K562 treated with DMSO at 1 percent for 12 hours (cell line): ENCODE results near the gene C19orf44. TPM values are rescaled to one million over a fixed set of nuclear protein-coding genes. Genes with fewer than 3 reads are reported as not detected.

Experiments
- total RNA-seq: library from RNA; unstranded; fragments of 300-600 nt; gene quantifications from 2 replicates; pipeline ENCODE4 v1.2.3, GENCODE V29; 2022; ENCODE audit not compliant: insufficient read depth

C19orf44 gene
- total RNA-seq = 1.4 and 2.9 TPM in 2 replicates

DNA sequence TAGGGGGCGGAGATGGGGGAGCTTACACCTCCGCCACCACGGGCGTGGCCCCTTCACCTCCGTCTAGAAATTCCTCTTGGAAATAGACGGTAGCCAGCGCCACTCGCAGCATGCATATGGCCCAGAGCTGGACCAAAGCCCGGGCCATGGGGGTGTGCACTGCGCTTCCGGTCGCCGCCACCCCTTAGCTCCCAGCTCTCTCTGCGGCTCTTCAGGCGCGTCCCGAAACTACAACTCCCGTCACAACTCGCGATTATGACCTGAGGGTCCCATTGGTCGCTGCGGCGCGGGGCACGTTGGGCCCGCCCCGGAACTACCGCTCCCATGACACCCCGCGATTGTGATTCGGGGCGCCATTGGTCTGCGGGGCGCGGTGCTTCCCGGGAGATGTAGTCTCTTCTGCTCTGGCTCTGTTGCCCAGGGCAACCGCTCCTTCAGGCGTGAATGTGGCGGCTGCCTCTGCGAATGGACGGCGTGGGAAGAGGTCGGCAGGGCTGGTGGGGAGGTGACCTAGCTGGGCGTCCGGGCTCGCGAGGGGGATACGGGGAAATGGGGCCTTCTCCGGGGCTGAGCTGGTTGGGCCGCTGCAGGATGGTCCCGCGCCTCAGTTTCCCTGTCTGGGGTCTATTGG is at the start of gene C19orf44, which contains the start of gene CALR3:
TSS of gene C19orf44 (plus strand) at position 413 of the 631 bp plus-strand sequence. CDS start 4,399 bp downstream, outside the sequence.
TSS of gene CALR3 (minus strand) at position 186 of the 631 bp plus-strand sequence. CDS start at position 148, 38 bp downstream.

DNA sequence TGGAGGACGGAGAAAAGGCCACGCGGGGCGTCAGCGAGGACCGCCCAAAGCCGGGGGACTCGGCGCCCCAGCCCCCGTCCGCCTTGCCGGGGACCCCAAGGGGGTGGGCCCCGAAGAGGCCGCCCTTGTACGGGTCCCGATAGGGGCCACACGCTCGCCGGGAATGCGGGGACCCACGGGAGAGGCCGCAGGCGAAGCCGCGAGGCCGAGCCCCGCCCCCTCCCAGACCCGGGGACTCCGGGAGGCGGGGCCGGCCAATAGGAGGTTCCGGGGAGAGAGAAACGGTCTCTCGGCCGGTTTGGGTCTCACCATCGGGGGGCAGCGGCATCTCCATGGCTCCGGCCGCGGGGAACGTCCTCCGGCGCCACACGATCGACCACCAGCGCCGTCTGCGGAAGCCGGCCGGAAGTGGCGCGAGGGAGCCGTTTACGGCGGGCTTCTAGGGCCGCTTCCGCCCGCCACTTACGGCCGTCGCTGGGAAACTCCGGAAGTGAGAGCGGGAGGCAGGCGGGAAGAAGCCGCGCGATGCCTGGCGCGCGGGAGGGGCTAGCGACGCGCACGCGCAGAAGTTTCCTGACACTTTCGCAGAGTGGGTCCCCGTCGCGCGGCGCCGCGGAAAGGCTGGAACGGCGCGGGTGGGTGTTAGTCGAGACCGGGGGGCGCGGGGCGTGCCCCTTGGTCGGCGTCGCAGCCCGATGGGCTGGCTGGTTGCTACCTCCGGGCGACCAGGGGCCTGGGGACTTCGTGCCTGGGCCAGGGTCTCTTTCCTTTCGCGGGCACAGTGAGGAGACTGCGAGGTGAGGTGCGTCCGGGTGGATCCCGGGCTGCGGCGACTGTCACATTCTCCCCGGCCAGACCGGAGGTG is 46.1 kb downstream of the C19orf44 start, which contains the start of gene CHERP:
TSS of gene CHERP (minus strand) at position 393 of the 865 bp plus-strand sequence. CDS start at position 334, 59 bp downstream.

Other genes starting within 250 kb of the C19orf44 start
- 2.2 and 3.6 TPM in 2 replicates for gene KLF2, start 171.6 kb upstream of the C19orf44 start, total RNA-seq
- gene EPS15L1, start 24.4 kb upstream of the C19orf44 start, total RNA-seq = 41.7 and 46.4 TPM in 2 replicates
- gene CALR3, start 227 bp upstream of the C19orf44 start, total RNA-seq = not detected in 2 replicates
- 20.1 and 44.7 TPM in 2 replicates for gene CHERP, start 46.0 kb downstream of the C19orf44 start, total RNA-seq
- 12.1 and 32.5 TPM in 2 replicates for gene SLC35E1, start 76.0 kb downstream of the C19orf44 start, total RNA-seq
- 7.5 and 8.5 TPM in 2 replicates for gene MED26, start 131.8 kb downstream of the C19orf44 start, total RNA-seq
- 75.3 and 78.7 TPM in 2 replicates for gene SMIM7, start 163.8 kb downstream of the C19orf44 start, total RNA-seq
- gene TMEM38A, start 164.7 kb downstream of the C19orf44 start, total RNA-seq = 4.3 and 7.1 TPM in 2 replicates
- not detected in 2 replicates for gene NWD1, start 223.5 kb downstream of the C19orf44 start, total RNA-seq